Parathyroid adenoma (tissue), 2 donors: Measurements from ENCODE around the gene ZNF835.

Experiments
- H2AFZ ChIP-seq: fragments of 300-600 bp; sonication (generic); one replicate; pipeline ENCODE4 v1.7.0; 2017; ENCODE audit warnings: antibody characterized with exemption, mild to moderate bottlenecking
- H3K27ac ChIP-seq: fragments of 300-600 bp; sonication (generic); one replicate; pipeline ENCODE4 v1.7.0; 2017
- H3K27me3 ChIP-seq: fragments of 300-600 bp; sonication (generic); one replicate; pipeline ENCODE4 v1.7.0; 2017; ENCODE audit warnings: low read length; ENCODE audit not compliant: control insufficient read depth, insufficient read depth
- H3K36me3 ChIP-seq: fragments of 300-600 bp; sonication (generic); one replicate; pipeline ENCODE4 v1.7.0; 2017; ENCODE audit warnings: low read length; ENCODE audit not compliant: control insufficient read depth, insufficient read depth
- H3K4me1 ChIP-seq: fragments of 300-600 bp; sonication (generic); one replicate; pipeline ENCODE4 v1.7.0; 2017; ENCODE audit warnings: control low read depth
- H3K4me2 ChIP-seq: fragments of 300-600 bp; sonication (generic); one replicate; pipeline ENCODE4 v1.7.0; 2017; ENCODE audit warnings: low read length
- H3K4me3 ChIP-seq: fragments of 300-600 bp; sonication (generic); one replicate; pipeline ENCODE4 v1.7.0; 2017; ENCODE audit warnings: low read depth, low read length
- H3K79me2 ChIP-seq: fragments of 300-600 bp; sonication (generic); one replicate; pipeline ENCODE4 v1.7.0; 2017; ENCODE audit warnings: control low read depth
- H3K9ac ChIP-seq: fragments of 300-600 bp; sonication (generic); one replicate; pipeline ENCODE4 v1.7.0; 2017; ENCODE audit warnings: mild to moderate bottlenecking
- H3K9me3 ChIP-seq: fragments of 300-600 bp; sonication (generic); one replicate; pipeline ENCODE4 v1.7.0; 2017; ENCODE audit warnings: low read length; ENCODE audit not compliant: control insufficient read depth
- CTCF ChIP-seq: fragments of 300-600 bp; sonication (generic); IDR thresholded peaks from one replicate; pipeline ENCODE4 v1.7.0; 2017; ENCODE audit warnings: antibody characterized with exemption, mild to moderate bottlenecking
- donor health status: primary hyperparathyroidism.

The ZNF835 gene

GRCh38 chr19:56710437-56710836, 38.9 kb upstream of the ZNF835 start:
- H2AFZ ChIP-seq = no peak overlapping the region

GRCh38 chr19:56707821-56708220, 36.3 kb upstream of the ZNF835 start:
- no peaks in the 10 kb centered on the region for H3K79me2 ChIP-seq

More at GRCh38 chr19:56710437-56710836, 38.9 kb upstream of the ZNF835 start:
- H3K27ac ChIP-seq = no peak overlapping the region
- no peak overlapping the region for H3K9ac ChIP-seq
- no peak overlapping the region for H3K4me2 ChIP-seq
- H3K9me3 ChIP-seq = no peaks in the 10 kb centered on the region
- no peak for TF ChIP-seq CTCF
- H3K36me3 ChIP-seq = no peaks in the 10 kb centered on the region
- no peaks in the 10 kb centered on the region for H3K79me2 ChIP-seq
- H3K27me3 ChIP-seq = no peaks in the 10 kb centered on the region
- H3K4me3 ChIP-seq = no peak overlapping the region
- no peaks in the 10 kb centered on the region for H3K4me1 ChIP-seq

GRCh38 chr19:56705939-56706338, 34.4 kb upstream of the ZNF835 start:
- H3K36me3 ChIP-seq = no peaks in the 10 kb centered on the region
- no peak overlapping the region for H3K4me2 ChIP-seq
- H3K9me3 ChIP-seq = no peaks in the 10 kb centered on the region
- no peaks in the 10 kb centered on the region for H3K4me1 ChIP-seq
- no peaks in the 10 kb centered on the region for H3K79me2 ChIP-seq
- no peak overlapping the region for H2AFZ ChIP-seq
- no peak overlapping the region for H3K4me3 ChIP-seq
- no peaks in the 10 kb centered on the region for H3K27me3 ChIP-seq
- no peak overlapping the region for H3K27ac ChIP-seq
- H3K9ac ChIP-seq = no peak overlapping the region
- no peak for TF ChIP-seq CTCF

More at GRCh38 chr19:56707821-56708220, 36.3 kb upstream of the ZNF835 start:
- no peaks in the 10 kb centered on the region for H3K27me3 ChIP-seq
- no peaks in the 10 kb centered on the region for H3K36me3 ChIP-seq
- no peak overlapping the region for H3K9ac ChIP-seq
- TF ChIP-seq CTCF = no peak
- H3K9me3 ChIP-seq = no peaks in the 10 kb centered on the region
- no peak overlapping the region for H3K27ac ChIP-seq
- H2AFZ ChIP-seq = no peak overlapping the region
- no peak overlapping the region for H3K4me3 ChIP-seq
- H3K4me2 ChIP-seq = no peak overlapping the region
- H3K4me1 ChIP-seq = no peaks in the 10 kb centered on the region

- no peaks in the 10 kb centered on the region for H3K36me3 ChIP-seq
- no peaks in the 10 kb centered on the region for H3K9me3 ChIP-seq
- TF ChIP-seq CTCF = no peak
- no peak overlapping the region for H3K4me2 ChIP-seq
- no peaks in the 10 kb centered on the region for H3K4me1 ChIP-seq
- H3K79me2 ChIP-seq = no peaks in the 10 kb centered on the region
- H3K27ac ChIP-seq = no peak overlapping the region
- no peak overlapping the region for H2AFZ ChIP-seq
- no peak overlapping the region for H3K4me3 ChIP-seq
- H3K9ac ChIP-seq = no peak overlapping the region
- H3K27me3 ChIP-seq = no peaks in the 10 kb centered on the region
Measured at GRCh38 chr19:56701895-56702294, 30.3 kb upstream of the ZNF835 start.

- H3K4me3 ChIP-seq = no peak overlapping the region
- TF ChIP-seq CTCF = no peak
- no peak overlapping the region for H3K4me2 ChIP-seq
- H3K9me3 ChIP-seq = no peaks in the 10 kb centered on the region
- H2AFZ ChIP-seq = no peak overlapping the region
- H3K4me1 ChIP-seq = no peaks in the 10 kb centered on the region
- H3K9ac ChIP-seq = no peak overlapping the region
- H3K27me3 ChIP-seq = no peaks in the 10 kb centered on the region
- H3K27ac ChIP-seq = no peak overlapping the region
- no peaks in the 10 kb centered on the region for H3K79me2 ChIP-seq
- no peaks in the 10 kb centered on the region for H3K36me3 ChIP-seq
Measured at GRCh38 chr19:56699552-56699951, 28.0 kb upstream of the ZNF835 start.
